HFF-Myc (cell line): ENCODE data around the gene HECW1.

Source experiments
- DNase-seq: peaks from one replicate; pipeline ENCODE4 v3.0.0-alpha.2; 2011; ENCODE audit warnings: low read depth; ENCODE audit errors: extremely low read depth
- H3K4me3 ChIP-seq: replicated peaks from 2 replicates; pipeline ENCODE4 v1.5.1; 2011; ENCODE audit warnings: low read depth, mild to moderate bottlenecking, control low read depth, low read length
- TF ChIP-seq, protein P1 (sequence below): IDR thresholded peaks from 2 replicates; pipeline ENCODE4 v1.5.1; 2012; ENCODE audit warnings: mild to moderate bottlenecking, low read depth, low read length, control low read depth; ENCODE audit errors: missing control alignments

Gene HECW1

DNA sequence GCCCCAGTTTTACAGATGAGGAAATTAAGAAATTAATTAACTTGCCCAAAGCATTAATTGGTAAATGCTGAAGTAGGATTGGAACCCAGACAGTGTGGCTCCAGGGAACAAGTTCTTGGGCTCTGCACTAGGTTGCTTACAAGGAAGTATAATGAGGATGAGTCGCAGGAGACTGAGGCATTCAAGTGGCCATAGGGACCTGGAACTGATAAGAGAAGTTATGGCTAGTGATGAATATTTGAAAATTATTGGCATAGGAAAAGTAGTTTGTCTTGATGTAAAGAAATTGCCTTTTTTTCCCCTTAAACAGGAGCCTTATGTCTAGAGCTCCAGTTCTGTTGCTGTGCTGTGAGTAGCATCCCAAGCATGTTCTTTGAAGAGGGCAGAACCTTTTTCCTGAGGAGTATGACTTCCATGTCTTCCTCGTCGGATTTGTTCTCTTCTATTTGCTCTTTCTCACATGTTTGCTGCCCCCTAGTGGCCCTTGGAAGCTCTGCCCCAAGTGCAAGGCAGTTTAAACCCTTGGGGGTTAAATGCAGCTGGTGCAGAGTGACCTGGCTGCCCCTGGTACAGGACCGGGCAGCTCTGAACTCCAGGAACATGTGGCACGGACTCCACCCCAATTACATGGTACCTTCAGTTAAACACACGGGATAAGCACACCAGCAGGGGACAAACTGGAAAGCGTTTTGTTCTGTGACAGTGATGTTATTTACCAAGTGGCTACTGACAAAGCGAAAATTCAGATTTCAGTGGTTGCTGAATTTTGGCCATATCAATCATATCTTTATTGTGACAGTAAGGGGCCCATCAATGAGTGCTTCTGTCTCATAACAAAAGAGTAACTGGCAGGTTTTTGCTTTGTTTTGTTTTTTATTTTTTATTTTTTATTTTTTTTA is 148.8 kb downstream of the HECW1 start:
- peak; percentile 75 for DNase-seq
- no peak overlapping the region for H3K4me3 ChIP-seq
- TF ChIP-seq, protein P1, sequence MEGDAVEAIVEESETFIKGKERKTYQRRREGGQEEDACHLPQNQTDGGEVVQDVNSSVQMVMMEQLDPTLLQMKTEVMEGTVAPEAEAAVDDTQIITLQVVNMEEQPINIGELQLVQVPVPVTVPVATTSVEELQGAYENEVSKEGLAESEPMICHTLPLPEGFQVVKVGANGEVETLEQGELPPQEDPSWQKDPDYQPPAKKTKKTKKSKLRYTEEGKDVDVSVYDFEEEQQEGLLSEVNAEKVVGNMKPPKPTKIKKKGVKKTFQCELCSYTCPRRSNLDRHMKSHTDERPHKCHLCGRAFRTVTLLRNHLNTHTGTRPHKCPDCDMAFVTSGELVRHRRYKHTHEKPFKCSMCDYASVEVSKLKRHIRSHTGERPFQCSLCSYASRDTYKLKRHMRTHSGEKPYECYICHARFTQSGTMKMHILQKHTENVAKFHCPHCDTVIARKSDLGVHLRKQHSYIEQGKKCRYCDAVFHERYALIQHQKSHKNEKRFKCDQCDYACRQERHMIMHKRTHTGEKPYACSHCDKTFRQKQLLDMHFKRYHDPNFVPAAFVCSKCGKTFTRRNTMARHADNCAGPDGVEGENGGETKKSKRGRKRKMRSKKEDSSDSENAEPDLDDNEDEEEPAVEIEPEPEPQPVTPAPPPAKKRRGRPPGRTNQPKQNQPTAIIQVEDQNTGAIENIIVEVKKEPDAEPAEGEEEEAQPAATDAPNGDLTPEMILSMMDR: peak; percentile 96

GRCh38 chr7:43265139-43265538 is 152.7 kb downstream of the HECW1 start:
- H3K4me3 ChIP-seq: no peak overlapping the region
- TF ChIP-seq, protein P1: no peak
- DNase-seq: no peak

GRCh38 chr7:43273939-43274719 is 161.7 kb downstream of the HECW1 start:
- TF ChIP-seq, protein P1: no peak
- H3K4me3 ChIP-seq: no peak overlapping the region
- DNase-seq: no peak

DNA sequence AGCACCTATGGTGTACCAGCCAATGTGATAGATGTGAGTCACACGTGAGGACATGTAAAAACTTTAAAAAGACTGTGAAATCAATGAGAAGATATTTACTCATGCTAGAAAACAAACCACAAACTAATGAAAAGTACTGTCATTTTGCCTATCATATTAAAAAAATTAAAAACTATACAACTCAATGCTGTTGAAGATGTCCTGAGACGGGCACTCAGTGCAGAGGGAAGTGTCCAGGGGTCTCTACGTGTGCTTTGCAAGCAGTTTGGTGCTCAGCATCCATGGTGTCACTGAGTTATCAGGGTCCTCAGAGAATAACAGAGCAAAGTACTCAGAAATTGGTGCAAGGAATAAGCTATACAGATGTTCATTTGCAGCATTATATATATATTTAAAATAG is 162.3 kb downstream of the HECW1 start:
- TF ChIP-seq, protein P1: no peak
- H3K4me3 ChIP-seq: no peak overlapping the region

GRCh38 chr7:43276547-43276946 is 164.1 kb downstream of the HECW1 start:
- TF ChIP-seq, protein P1: no peak
- no peak overlapping the region for H3K4me3 ChIP-seq
- no peak for DNase-seq

More for the DNA sequence above, 162.3 kb downstream of the HECW1 start:
- no peak for DNase-seq

- no peak for DNase-seq
- no peak overlapping the region for H3K4me3 ChIP-seq
- TF ChIP-seq, protein P1: no peak
These were observed 165.7 kb downstream of the HECW1 start for GRCh38 chr7:43278088-43278644.
